GM12878 (cell line): ENCODE data around the gene GTSE1. TPM values are rescaled to one million over a fixed set of nuclear protein-coding genes. Genes with fewer than 3 reads are reported as not detected.

ENCODE experiments used
- ATAC-seq: fragments of 200-7000 bp; cut with Tn5 transposase; 3 replicates; pipeline ENCODE4 v1.9.1; 2020; ENCODE audit warnings: mild to moderate bottlenecking, moderate library complexity
- BruUV-seq: library from RNA; stranded (reverse); fragments of 400-500 nt; replicated peaks from 2 replicates; lab custom pipeline; 2021; lab: Mats Ljungman, UMichigan
- CTCF ChIA-PET: fragments of 300-600 bp; sonication (Branson Sonifier 250); formaldehyde crosslinking; extraction: SDS; loops from one replicate; lab custom pipeline; 2021; ENCODE audit warnings: inconsistent platforms; lab: Yijun Ruan, JAX
- POLR2A ChIA-PET: fragments of 350-600 bp; formaldehyde crosslinking; extraction: SDS; loops from one replicate; lab custom pipeline; 2021; ENCODE audit warnings: inconsistent platforms; lab: Charles Lee
- RAD21 ChIA-PET: fragments of 300-600 bp; sonication (Branson Sonifier 250); formaldehyde crosslinking; loops from one replicate; lab custom pipeline; 2023; ENCODE audit warnings: antibody characterized with exemption; ENCODE audit not compliant: unreplicated experiment; lab: Charles Lee
- SMC1A ChIA-PET: fragments of 300-600 bp; sonication (Branson Sonifier 250); formaldehyde crosslinking; loops from one replicate; lab custom pipeline; 2023; ENCODE audit not compliant: unreplicated experiment, uncharacterized antibody; lab: Charles Lee
- DNase-seq: peaks from one replicate; pipeline ENCODE4 v3.0.0-alpha.2; 2011; ENCODE audit warnings: low read depth, low spot score
- FAIRE-seq: peaks from 3 replicates; lab custom pipeline; 2011; peaks lifted over from hg19 to GRCh38; lab: Jason Lieb, UNC
- H2AFZ ChIP-seq: 2 replicates; pipeline ENCODE4 v1.6.0; 2011; ENCODE audit warnings: low read depth, low read length, control low read depth; ENCODE audit not compliant: control insufficient read depth
- H3K27ac ChIP-seq: 2 replicates; pipeline ENCODE4 v1.5.1; 2011; ENCODE audit warnings: control low read depth; ENCODE audit not compliant: control insufficient read depth, insufficient read depth
- H3K27me3 ChIP-seq, 2 experiments: replicated peaks in 1 of 2; 2 replicates each; pipeline versions ENCODE4 v1.6.0 to v1.6.1; 2011; ENCODE audit warnings: low read length in 1 of 2; ENCODE audit not compliant: control insufficient read depth in 2 of 2, insufficient read depth in 2 of 2
- H3K36me3 ChIP-seq, 2 experiments: 2 replicates each; pipeline ENCODE4 v1.5.1; 2011; ENCODE audit warnings: low read length in 1 of 2; ENCODE audit not compliant: control insufficient read depth in 2 of 2, insufficient read depth in 2 of 2
- H3K4me1 ChIP-seq: 2 replicates; pipeline ENCODE4 v1.6.1; 2011; ENCODE audit warnings: mild to moderate bottlenecking, low read length, moderate library complexity, mixed read lengths; ENCODE audit not compliant: control insufficient read depth, insufficient read depth
- H3K4me2 ChIP-seq: 2 replicates; pipeline ENCODE4 v1.6.0; 2011; ENCODE audit warnings: control low read depth; ENCODE audit not compliant: control insufficient read depth, insufficient read depth
- H3K4me3 ChIP-seq: fragments of 200-600 bp; sonication (generic); 2 replicates; pipeline ENCODE4 v1.5.1; 2016
- H3K79me2 ChIP-seq: 2 replicates; pipeline ENCODE4 v1.6.0; 2011; ENCODE audit warnings: low read length; ENCODE audit not compliant: control insufficient read depth, insufficient read depth
- H3K9ac ChIP-seq: 2 replicates; pipeline ENCODE4 v1.8.0; 2011; ENCODE audit warnings: low read length, control low read depth, mixed read lengths; ENCODE audit not compliant: control insufficient read depth, insufficient read depth
- H3K9me3 ChIP-seq: replicated peaks from 3 replicates; pipeline ENCODE4 v1.5.1; 2011; ENCODE audit warnings: mild to moderate bottlenecking, low read length; ENCODE audit not compliant: control insufficient read depth, insufficient read depth
- H4K20me1 ChIP-seq: 2 replicates; pipeline ENCODE4 v1.6.0; 2011; ENCODE audit not compliant: control insufficient read depth, insufficient read depth
- DPF2 ChIP-seq: fragments of 450-650 bp; IDR thresholded peaks from 2 replicates; pipeline ENCODE4 v1.6.1; 2017; ENCODE audit warnings: mild to moderate bottlenecking
- FOS ChIP-seq: IDR thresholded peaks from 3 replicates; pipeline ENCODE4 v1.6.1; 2011; ENCODE audit warnings: borderline replicate concordance; ENCODE audit not compliant: insufficient read length; ENCODE audit errors: extremely low read depth
- MAX ChIP-seq: IDR thresholded peaks from 2 replicates; pipeline ENCODE4 v1.6.1; 2012; ENCODE audit warnings: low read depth, low read length, improper control_type of control experiment
- RFX5 ChIP-seq: IDR thresholded peaks from 2 replicates; pipeline ENCODE4 v1.6.1; 2011; ENCODE audit warnings: low read depth, low read length, improper control_type of control experiment
- TCF3 ChIP-seq: IDR thresholded peaks from 2 replicates; pipeline ENCODE4 v1.6.1; 2012; ENCODE audit warnings: low read depth, mild to moderate bottlenecking, low read length, borderline replicate concordance; ENCODE audit not compliant: insufficient read depth
- WGBS: methylation state at CpG from one replicate; pipeline ENCODE4 v1.1.6; 2016; ENCODE audit warnings: low lambda C conversion rate; ENCODE audit not compliant: insufficient replicate concordance, insufficient coverage; ENCODE audit errors: missing lambda C conversion rate; 5-methylcytosine and 5-hydroxymethylcytosine counted together
- in situ Hi-C: fragments of 300-500 bp; cut with MboI; formaldehyde crosslinking; loops from 9 replicates; pipeline ENCODE4 v1.14.3; 2018; ENCODE audit warnings: mixed read lengths
- intact Hi-C: fragments of 100-400 bp; cut with micrococcal nuclease; formaldehyde crosslinking; loops from one replicate; pipeline ENCODE4 v1.14.2; 2022; ENCODE audit not compliant: unreplicated experiment
- polyA plus RNA-seq, 11 experiments: library from polyadenylated mRNA; depleted of rRNA in 4 of 11; unstranded in 6 of 11; stranded (reverse) in 5 of 11; fragments of >200 nt; fragmentation: Nextera tagmentation in 4 of 11; fragmentation: Illumina TruSeq in 1 of 11; extraction: Ambion mirVana in 4 of 11; extraction: Trizol in 1 of 11; gene quantifications; 1 replicate in 1 of 11; 2 replicates in 10 of 11; pipeline versions ENCODE4 v1.2.1 to v1.2.3, GENCODE V29; 2011 to 2016; ENCODE audit warnings: inconsistent platforms in 2 of 11, missing spikeins in 2 of 11, low read depth in 1 of 11
- total RNA-seq, 4 experiments: library from RNA; depleted of rRNA in 3 of 4; stranded (reverse); fragments of >200 nt in 3 of 4; fragmentation: Illumina TruSeq in 1 of 4; extraction: Trizol in 1 of 4; gene quantifications; 2 replicates each; pipeline versions ENCODE4 v1.2.1 to v1.2.3, GENCODE V29; 2013 to 2021

The GTSE1 gene
- total and polyA plus RNA-seq, 10 of the 15 experiments (the other 5 are each of a cell fraction or from before 2014, with no cell fraction given) = 6.6 to 46.2 (median 32.3) TPM

DNA sequence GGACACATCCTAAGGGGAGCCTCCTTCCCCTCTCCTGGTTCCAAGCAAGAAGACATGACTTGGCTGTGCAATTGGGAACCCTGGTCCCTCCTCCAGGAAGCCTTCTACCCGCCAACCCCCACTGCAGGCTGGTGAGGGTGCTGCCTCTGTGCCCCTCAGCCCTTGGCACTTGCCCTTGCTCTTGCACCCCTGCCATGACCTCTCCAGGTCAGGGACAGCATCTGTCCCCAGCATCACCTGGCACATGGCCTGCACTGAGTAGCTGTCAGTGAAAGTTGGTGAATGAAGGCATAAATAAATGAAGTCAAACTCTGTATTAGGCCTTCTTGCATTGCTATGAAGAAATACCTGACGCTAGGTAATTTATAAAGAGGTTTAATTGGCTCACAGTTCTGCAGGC lies 1.9 kb upstream of the GTSE1 start (continued):
- no peak for TF ChIP-seq RFX5
- TF ChIP-seq FOS = no peak
- no peak for TF ChIP-seq TCF3
- TF ChIP-seq, all 136 proteins: peak for 0

- ChIA-PET POLR2A (interaction anchor here (0.6 to 2.3 kb wide), 4 partner anchors 15 to 666 kb away, joined by 4 to 9 read pairs (median 6); partner anchors contain the start of gene CDPF1), SMC1A (interaction anchor here (0.7 to 1.8 kb wide), 6 partner anchors 10 to 173 kb away, joined by 3 to 7 read pairs (median 4); partner anchors contain the start of gene TRMU), RAD21 (interaction anchor here (1.0 to 1.7 kb wide), 10 partner anchors 8 to 174 kb away, joined by 3 to 10 read pairs (median 4); partner anchors contain the start of genes CDPF1 and TTC38), CTCF (interaction anchor here (0.9 to 2.0 kb wide), 6 partner anchors 11 to 174 kb away, joined by 3 to 9 read pairs (median 6); partner anchors contain the start of gene CDPF1)
- H2AFZ ChIP-seq = peak overlapping the region; percentile 87
- H3K4me2 ChIP-seq = peak overlapping the region; percentile 100
- WGBS = 46% methylated on average over 4 of the region's 4 CpGs
- TF ChIP-seq DPF2 (0 out of 2 replicates have a peak, but pooled peaks have one; percentile 19), MAX (no peak)
- DNase-seq = no peak
- no peaks in the 10 kb centered on the region for H4K20me1 ChIP-seq
- H3K79me2 ChIP-seq = peaks cover 30% of the 10 kb centered on the region
- intact Hi-C loops (loop anchor here (5.0 kb wide), 2 partner anchors 43 to 173 kb away; partner anchors contain the start of gene CDPF1), in situ Hi-C loops (no loop called here)
- H3K9ac ChIP-seq = peak overlapping the region; percentile 95
- peaks cover 32% of the 10 kb centered on the region for H3K4me1 ChIP-seq
- H3K4me3 ChIP-seq = peak overlapping the region; percentile 79
- ATAC-seq = peak; percentile 4
- BruUV-seq = no TSS peak
- no peak for FAIRE-seq
- H3K36me3 ChIP-seq = peaks cover 6 to 8% of the 10 kb centered on the region in 2 experiments
- H3K27ac ChIP-seq = peak overlapping the region; percentile 95
- H3K27me3 ChIP-seq = no peaks in the 10 kb centered on the region
- no peaks in the 10 kb centered on the region; the same call in 2 of the 3 replicates for H3K9me3 ChIP-seq
These were observed 1.2 kb upstream of the GTSE1 start for GRCh38 chr22:46295277-46295971.
